GM20431 (cell line): Measurements from ENCODE around the gene KRT5.

Source experiments
- in situ Hi-C: fragments of 300-500 bp; cut with MseI, MboI; formaldehyde crosslinking; loops from one replicate; pipeline ENCODE4 v1.15.0; 2020; ENCODE audit warnings: low sequenced_read_pairs; ENCODE audit not compliant: unreplicated experiment

Gene KRT5

GRCh38 chr12:52539083-52539820, 19.1 kb upstream of the KRT5 start:
- in situ Hi-C loops, result no loop called here

GRCh38 chr12:52537101-52537500, 16.9 kb upstream of the KRT5 start:
- in situ Hi-C loops, result no loop called here

GRCh38 chr12:52535574-52535973, 15.4 kb upstream of the KRT5 start:
- in situ Hi-C loops, result no loop called here

GRCh38 chr12:52534482-52534881, 14.3 kb upstream of the KRT5 start:
- in situ Hi-C loops, result no loop called here

GRCh38 chr12:52533686-52534470, 13.7 kb upstream of the KRT5 start:
- in situ Hi-C loops, result no loop called here

- in situ Hi-C loops, result no loop called here
Observed at GRCh38 chr12:52532636-52533035, 12.4 kb upstream of the KRT5 start.

GRCh38 chr12:52531566-52532300, 11.5 kb upstream of the KRT5 start:
- in situ Hi-C loops, result no loop called here

GRCh38 chr12:52530905-52531304, 10.7 kb upstream of the KRT5 start:
- in situ Hi-C loops, result no loop called here

GRCh38 chr12:52530366-52530765, 10.2 kb upstream of the KRT5 start:
- in situ Hi-C loops, result no loop called here

GRCh38 chr12:52529846-52530245, 9.7 kb upstream of the KRT5 start:
- in situ Hi-C loops, result no loop called here

GRCh38 chr12:52529417-52529816, 9.2 kb upstream of the KRT5 start:
- in situ Hi-C loops, result no loop called here

- in situ Hi-C loops, result no loop called here
Observed at GRCh38 chr12:52528641-52529143, 8.5 kb upstream of the KRT5 start.

GRCh38 chr12:52527121-52527800, 7.1 kb upstream of the KRT5 start:
- in situ Hi-C loops, result no loop called here

- in situ Hi-C loops, result no loop called here
Observed at GRCh38 chr12:52526511-52526951, 6.3 kb upstream of the KRT5 start.

GRCh38 chr12:52525661-52526499, 5.7 kb upstream of the KRT5 start:
- in situ Hi-C loops, result no loop called here

- in situ Hi-C loops, result no loop called here
Observed at GRCh38 chr12:52524898-52525591, 4.9 kb upstream of the KRT5 start.

GRCh38 chr12:52524241-52524897, 4.2 kb upstream of the KRT5 start:
- in situ Hi-C loops, result no loop called here

GRCh38 chr12:52523824-52524223, 3.6 kb upstream of the KRT5 start:
- in situ Hi-C loops, result no loop called here
